Measurements from ENCODE around the gene GNAI2.

The GNAI2 gene

GRCh38 chr3:50292159-50293078, 56.4 kb downstream of the GNAI2 start, which contains the start of gene IFRD2:
Gene IFRD2 (minus strand): TSS chr3:50292429. CDS start chr3:50292274, 155 bp downstream.
- Histone ChIP-seq H3K9me3 (ENCODE audit: insufficient read depth, low read length) (no peaks in the 10 kb centered on the region), H3K36me3 (ENCODE audit: insufficient read depth, insufficient read length, low read length) (peaks cover 42% of the 10 kb centered on the region), H3K27me3 (ENCODE audit: insufficient read depth, insufficient read length) (no peaks in the 10 kb centered on the region), H3K9ac (ENCODE audit: insufficient read length, low read depth) (peak within 1 kb of the TSS; percentile 97), H3K4me1 (ENCODE audit: insufficient read depth, insufficient read length) (peaks cover 10% of the 10 kb centered on the region), H3K4me3 (ENCODE audit: insufficient read length, low read depth) (peak within 1 kb of the TSS; percentile 87)
- no peak for TF ChIP-seq ZNF274 (IDR thresholded peaks at IDR 0.05; ENCODE audit: low read depth, low read length)
- peak; percentile 69 for TF ChIP-seq YY1 (IDR thresholded peaks at IDR 0.05; ENCODE audit: insufficient read depth, insufficient read length)
- peak; percentile 97 for DNase-seq (ENCODE audit: low read depth, low spot score)

GRCh38 chr3:50293079-50293801, 57.2 kb downstream of the GNAI2 start:
- H3K9me3 ChIP-seq (ENCODE audit: insufficient read depth, low read length) = no peaks in the 10 kb centered on the region
- TF ChIP-seq SUZ12 (IDR thresholded peaks at IDR 0.05; ENCODE audit: extremely low read depth, insufficient read depth, insufficient read length) (no peak), ZNF274 (IDR thresholded peaks at IDR 0.05; ENCODE audit: low read depth, low read length) (no peak), YY1 (IDR thresholded peaks at IDR 0.05; ENCODE audit: insufficient read depth, insufficient read length) (no peak)
- H3K27me3 ChIP-seq (ENCODE audit: insufficient read depth, insufficient read length) = no peaks in the 10 kb centered on the region

GRCh38 chr3:50294089-50294488, 58.1 kb downstream of the GNAI2 start:
- DNase-seq (ENCODE audit: low read depth, low spot score) = no peak
- Histone ChIP-seq H3K36me3 (ENCODE audit: insufficient read depth, insufficient read length, low read length) (peaks cover 26% of the 10 kb centered on the region), H3K4me1 (ENCODE audit: insufficient read depth, insufficient read length) (peaks cover 10% of the 10 kb centered on the region), H3K9me3 (ENCODE audit: insufficient read depth, low read length) (no peaks in the 10 kb centered on the region), H3K4me3 (ENCODE audit: insufficient read length, low read depth) (no peak overlapping the region), H3K27me3 (ENCODE audit: insufficient read depth, insufficient read length) (no peaks in the 10 kb centered on the region), H3K9ac (ENCODE audit: insufficient read length, low read depth) (no peak overlapping the region)
- no peak for TF ChIP-seq YY1 (IDR thresholded peaks at IDR 0.05; ENCODE audit: insufficient read depth, insufficient read length)
- no peak for TF ChIP-seq SUZ12 (IDR thresholded peaks at IDR 0.05; ENCODE audit: extremely low read depth, insufficient read depth, insufficient read length)
- TF ChIP-seq ZNF274 (IDR thresholded peaks at IDR 0.05; ENCODE audit: low read depth, low read length) = no peak

More at GRCh38 chr3:50293079-50293801, 57.2 kb downstream of the GNAI2 start:
- H3K4me1 ChIP-seq (ENCODE audit: insufficient read depth, insufficient read length) = peaks cover 10% of the 10 kb centered on the region
- H3K4me3 ChIP-seq (ENCODE audit: insufficient read length, low read depth) = no peak overlapping the region
- no peak for DNase-seq (ENCODE audit: low read depth, low spot score)
- H3K36me3 ChIP-seq (ENCODE audit: insufficient read depth, insufficient read length, low read length) = peaks cover 34% of the 10 kb centered on the region
- peak overlapping the region; percentile 71 for H3K9ac ChIP-seq (ENCODE audit: insufficient read length, low read depth)

GRCh38 chr3:50294492-50295403, 58.7 kb downstream of the GNAI2 start:
- peaks cover 10% of the 10 kb centered on the region for H3K4me1 ChIP-seq (ENCODE audit: insufficient read depth, insufficient read length)
- peaks cover 19% of the 10 kb centered on the region for H3K36me3 ChIP-seq (ENCODE audit: insufficient read depth, insufficient read length, low read length)
- H3K4me3 ChIP-seq (ENCODE audit: insufficient read length, low read depth) = no peak overlapping the region
- no peaks in the 10 kb centered on the region for H3K9me3 ChIP-seq (ENCODE audit: insufficient read depth, low read length)
- H3K27me3 ChIP-seq (ENCODE audit: insufficient read depth, insufficient read length) = no peaks in the 10 kb centered on the region
- DNase-seq (ENCODE audit: low read depth, low spot score) = no peak
- no peak overlapping the region for H3K9ac ChIP-seq (ENCODE audit: insufficient read length, low read depth)
- TF ChIP-seq SUZ12 (IDR thresholded peaks at IDR 0.05; ENCODE audit: extremely low read depth, insufficient read depth, insufficient read length) (no peak), ZNF274 (IDR thresholded peaks at IDR 0.05; ENCODE audit: low read depth, low read length) (no peak), YY1 (IDR thresholded peaks at IDR 0.05; ENCODE audit: insufficient read depth, insufficient read length) (no peak)

- H3K9ac ChIP-seq (ENCODE audit: insufficient read length, low read depth) = no peak overlapping the region
- H3K9me3 ChIP-seq (ENCODE audit: insufficient read depth, low read length) = no peaks in the 10 kb centered on the region
- no peak for DNase-seq (ENCODE audit: low read depth, low spot score)
- TF ChIP-seq SUZ12 (IDR thresholded peaks at IDR 0.05; ENCODE audit: extremely low read depth, insufficient read depth, insufficient read length) (no peak), ZNF274 (IDR thresholded peaks at IDR 0.05; ENCODE audit: low read depth, low read length) (no peak), YY1 (IDR thresholded peaks at IDR 0.05; ENCODE audit: insufficient read depth, insufficient read length) (no peak)
- H3K36me3 ChIP-seq (ENCODE audit: insufficient read depth, insufficient read length, low read length) = peaks cover 9% of the 10 kb centered on the region
- no peak overlapping the region for H3K4me3 ChIP-seq (ENCODE audit: insufficient read length, low read depth)
- peaks cover 11% of the 10 kb centered on the region for H3K4me1 ChIP-seq (ENCODE audit: insufficient read depth, insufficient read length)
- no peaks in the 10 kb centered on the region for H3K27me3 ChIP-seq (ENCODE audit: insufficient read depth, insufficient read length)
Measured at GRCh38 chr3:50295553-50296431, 59.8 kb downstream of the GNAI2 start.
